ENCODE measurements around the gene CACNB2.

CACNB2 gene

GRCh38 chr10:18504161-18504560 is 363.9 kb downstream of the CACNB2 start:
- DNase-seq (ENCODE audit: low read depth, low spot score), result no peak

- DNase-seq (ENCODE audit: low read depth, low spot score), result no peak
Observed at GRCh38 chr10:18505456-18506118, 365.4 kb downstream of the CACNB2 start.

- no peak for DNase-seq (ENCODE audit: low read depth, low spot score)
Observed at GRCh38 chr10:18508587-18508986, 368.4 kb downstream of the CACNB2 start.

- no peak for DNase-seq (ENCODE audit: low read depth, low spot score)
Observed at GRCh38 chr10:18514537-18514936, 374.3 kb downstream of the CACNB2 start.

GRCh38 chr10:18516851-18517250 is 376.6 kb downstream of the CACNB2 start:
- DNase-seq (ENCODE audit: low read depth, low spot score), result no peak

- peak; percentile 11 for DNase-seq (ENCODE audit: low read depth, low spot score)
Observed at GRCh38 chr10:18523025-18523424, 382.8 kb downstream of the CACNB2 start.

GRCh38 chr10:18523858-18524257 is 383.6 kb downstream of the CACNB2 start:
- DNase-seq (ENCODE audit: low read depth, low spot score), result no peak

- peak; percentile 25 for DNase-seq (ENCODE audit: low read depth, low spot score)
Observed at GRCh38 chr10:18527687-18528086, 387.5 kb downstream of the CACNB2 start.

GRCh38 chr10:18528292-18528691 is 388.1 kb downstream of the CACNB2 start:
- no peak for DNase-seq (ENCODE audit: low read depth, low spot score)

GRCh38 chr10:18532881-18533535 is 392.8 kb downstream of the CACNB2 start:
- no peak for DNase-seq (ENCODE audit: low read depth, low spot score)

GRCh38 chr10:18533896-18534295 is 393.7 kb downstream of the CACNB2 start:
- no peak for DNase-seq (ENCODE audit: low read depth, low spot score)

- no peak for DNase-seq (ENCODE audit: low read depth, low spot score)
Observed at GRCh38 chr10:18539335-18539734, 399.1 kb downstream of the CACNB2 start.

GRCh38 chr10:18540195-18540594 is 400.0 kb downstream of the CACNB2 start:
- no peak for DNase-seq (ENCODE audit: low read depth, low spot score)

- peak; percentile 61 for DNase-seq (ENCODE audit: low read depth, low spot score)
Observed at GRCh38 chr10:18542832-18543231, 402.6 kb downstream of the CACNB2 start.

GRCh38 chr10:18545621-18546305 is 405.5 kb downstream of the CACNB2 start:
- DNase-seq (ENCODE audit: low read depth, low spot score), result peak; percentile 40

GRCh38 chr10:18549105-18549504 is 408.9 kb downstream of the CACNB2 start:
- DNase-seq (ENCODE audit: low read depth, low spot score), result no peak

GRCh38 chr10:18551473-18551872 is 411.2 kb downstream of the CACNB2 start:
- DNase-seq (ENCODE audit: low read depth, low spot score), result no peak

- no peak for DNase-seq (ENCODE audit: low read depth, low spot score)
Observed at GRCh38 chr10:18554479-18554878, 414.3 kb downstream of the CACNB2 start.

- DNase-seq (ENCODE audit: low read depth, low spot score), result no peak
Observed at GRCh38 chr10:18556522-18557147, 416.4 kb downstream of the CACNB2 start.

GRCh38 chr10:18557960-18558359 is 417.7 kb downstream of the CACNB2 start:
- no peak for DNase-seq (ENCODE audit: low read depth, low spot score)

- DNase-seq (ENCODE audit: low read depth, low spot score), result no peak
Observed at GRCh38 chr10:18561861-18562551, 421.8 kb downstream of the CACNB2 start.

Measured in astrocyte of the hippocampus (primary cell).